ENCODE measurements around the gene PPIL3. TPM values are rescaled to one million over a fixed set of nuclear protein-coding genes. Genes with fewer than 3 reads are reported as not detected.

The PPIL3 gene
- polyA plus RNA-seq, 3 donors, result 7.0 to 25.3 (median 18.3) TPM

GRCh38 chr2:200828104-200828503, 60.8 kb downstream of the PPIL3 start:
- WGBS, 3 donors, result 70 to 87% (median 78%) methylated on average over 2 of the region's 2 CpGs
- H3K27ac ChIP-seq (ENCODE audit: low read depth, low read length), result no peak overlapping the region

GRCh38 chr2:200821686-200822245, 67.1 kb downstream of the PPIL3 start:
- no peak overlapping the region for H3K27ac ChIP-seq (ENCODE audit: low read depth, low read length)
- 89 to 94% (median 92%) methylated on average over 6 of the region's 6 CpGs for WGBS, 3 donors

Other genes with a start within 250 kb of the PPIL3 start
- 100 to 1,000 TPM in 2 of 3 donors, 10 to 100 TPM in 1; 31.3 to 142 (median 107) TPM for gene BZW1, start 77.2 kb downstream of the PPIL3 start, polyA plus RNA-seq
- gene CLK1, start 24.4 kb downstream of the PPIL3 start, polyA plus RNA-seq, result 100 to 1,000 TPM in 1 of 3 donors, 10 to 100 TPM in 2; 55.4 to 253 (median 74.5) TPM
- gene NIF3L1, start 294 bp upstream of the PPIL3 start, polyA plus RNA-seq, result 10 to 100 TPM; 12.1 to 25.9 (median 17.2) TPM
- gene ORC2, start 74.6 kb upstream of the PPIL3 start, polyA plus RNA-seq, result 1 to 10 TPM; 5.0 to 7.0 (median 6.0) TPM
- gene HYCC2, start 182.6 kb upstream of the PPIL3 start, polyA plus RNA-seq, result 1 to 10 TPM; 1.5 to 6.7 (median 3.7) TPM
- 100 to 1,000 TPM in 1 of 3 donors, 10 to 100 TPM in 2; 28.9 to 110 (median 73.3) TPM for gene NDUFB3, start 182.9 kb upstream of the PPIL3 start, polyA plus RNA-seq
- 100 to 1,000 TPM in 1 of 3 donors, 10 to 100 TPM in 2; 22.0 to 123 (median 75.4) TPM for gene CFLAR, start 227.1 kb upstream of the PPIL3 start, polyA plus RNA-seq

All from adipose tissue (tissue), 3 donors.